ENCODE measurements around the gene CRIM1. TPM values are rescaled to one million over a fixed set of nuclear protein-coding genes. Genes with fewer than 3 reads are reported as not detected.

Gene CRIM1
- total and polyA plus RNA-seq, 2 donors (not counting 1 experiment from before 2014, with no cell fraction given): 364 to 661 TPM

- H3K9me3 ChIP-seq (ENCODE audit: control insufficient read depth, insufficient read depth, low read depth, low read length): no peaks in the 10 kb centered on the region
- H2AFZ ChIP-seq (ENCODE audit: low read length): no peak overlapping the region
- peak; percentile 38 to 43 for DNase-seq (ENCODE audit: low read depth in 2 of 2)
- H3K36me3 ChIP-seq (ENCODE audit: control insufficient read depth, insufficient read depth, low read length): peaks cover 9% of the 10 kb centered on the region
- H3K4me3 ChIP-seq (replicated peaks in 1 of 4; ENCODE audit: control extremely low read depth in 1 of 4, insufficient read depth in 1 of 4, low read depth in 3 of 4, low read length in 4 of 4): no peak overlapping the region
- H3K79me2 ChIP-seq (ENCODE audit: control insufficient read depth, insufficient read depth, low read length): no peaks in the 10 kb centered on the region
- H3K27me3 ChIP-seq (ENCODE audit: control insufficient read depth, insufficient read depth, low read length): no peaks in the 10 kb centered on the region
- no peaks in the 10 kb centered on the region for H4K20me1 ChIP-seq (ENCODE audit: control insufficient read depth, extremely low read depth, insufficient read depth, low read length)
- peak overlapping the region; percentile 43 for H3K27ac ChIP-seq (ENCODE audit: insufficient read depth, low read length)
- no peak overlapping the region for H3K9ac ChIP-seq (ENCODE audit: insufficient read depth, low read length)
- H3K4me1 ChIP-seq (ENCODE audit: control insufficient read depth, extremely low read depth, insufficient read depth, low read length): no peaks in the 10 kb centered on the region
- no peak for TF ChIP-seq EZH2 (IDR thresholded peaks at IDR 0.05; ENCODE audit: low read length, missing control alignments)
- TF ChIP-seq, protein P1, sequence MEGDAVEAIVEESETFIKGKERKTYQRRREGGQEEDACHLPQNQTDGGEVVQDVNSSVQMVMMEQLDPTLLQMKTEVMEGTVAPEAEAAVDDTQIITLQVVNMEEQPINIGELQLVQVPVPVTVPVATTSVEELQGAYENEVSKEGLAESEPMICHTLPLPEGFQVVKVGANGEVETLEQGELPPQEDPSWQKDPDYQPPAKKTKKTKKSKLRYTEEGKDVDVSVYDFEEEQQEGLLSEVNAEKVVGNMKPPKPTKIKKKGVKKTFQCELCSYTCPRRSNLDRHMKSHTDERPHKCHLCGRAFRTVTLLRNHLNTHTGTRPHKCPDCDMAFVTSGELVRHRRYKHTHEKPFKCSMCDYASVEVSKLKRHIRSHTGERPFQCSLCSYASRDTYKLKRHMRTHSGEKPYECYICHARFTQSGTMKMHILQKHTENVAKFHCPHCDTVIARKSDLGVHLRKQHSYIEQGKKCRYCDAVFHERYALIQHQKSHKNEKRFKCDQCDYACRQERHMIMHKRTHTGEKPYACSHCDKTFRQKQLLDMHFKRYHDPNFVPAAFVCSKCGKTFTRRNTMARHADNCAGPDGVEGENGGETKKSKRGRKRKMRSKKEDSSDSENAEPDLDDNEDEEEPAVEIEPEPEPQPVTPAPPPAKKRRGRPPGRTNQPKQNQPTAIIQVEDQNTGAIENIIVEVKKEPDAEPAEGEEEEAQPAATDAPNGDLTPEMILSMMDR (conservative IDR thresholded peaks at IDR 0.05 in 1 of 2, IDR thresholded peaks at IDR 0.05 in 1 of 2; ENCODE audit: low read depth in 1 of 2, low read length in 2 of 2): no peak
- no peak overlapping the region for H3K4me2 ChIP-seq (ENCODE audit: extremely low read depth, insufficient read depth, low read length)
These were observed 193.6 kb downstream of the CRIM1 start for GRCh38 chr2:36549165-36549574.

DNA sequence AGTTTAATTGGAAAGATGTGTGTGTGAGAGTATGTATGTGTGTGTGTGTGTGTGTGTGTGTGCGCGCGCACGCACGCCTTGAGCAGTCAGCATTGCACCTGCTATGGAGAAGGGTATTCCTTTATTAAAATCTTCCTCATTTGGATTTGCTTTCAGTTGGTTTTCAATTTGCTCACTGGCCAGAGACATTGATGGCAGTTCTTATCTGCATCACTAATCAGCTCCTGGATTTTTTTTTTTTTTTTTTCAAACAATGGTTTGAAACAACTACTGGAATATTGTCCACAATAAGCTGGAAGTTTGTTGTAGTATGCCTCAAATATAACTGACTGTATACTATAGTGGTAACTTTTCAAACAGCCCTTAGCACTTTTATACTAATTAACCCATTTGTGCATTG lies 194.4 kb downstream of the CRIM1 start:
- Histone ChIP-seq H4K20me1 (ENCODE audit: control insufficient read depth, extremely low read depth, insufficient read depth, low read length) (no peaks in the 10 kb centered on the region), H3K4me2 (ENCODE audit: extremely low read depth, insufficient read depth, low read length) (no peak overlapping the region), H3K27me3 (ENCODE audit: control insufficient read depth, insufficient read depth, low read length) (no peaks in the 10 kb centered on the region), H3K9ac (ENCODE audit: insufficient read depth, low read length) (no peak overlapping the region), H3K27ac (ENCODE audit: insufficient read depth, low read length) (no peak overlapping the region), H3K79me2 (ENCODE audit: control insufficient read depth, insufficient read depth, low read length) (no peaks in the 10 kb centered on the region), H3K4me3 (replicated peaks in 1 of 4; ENCODE audit: control extremely low read depth in 1 of 4, insufficient read depth in 1 of 4, low read depth in 3 of 4, low read length in 4 of 4) (no peak overlapping the region), H3K4me1 (ENCODE audit: control insufficient read depth, extremely low read depth, insufficient read depth, low read length) (no peaks in the 10 kb centered on the region), H2AFZ (ENCODE audit: low read length) (no peak overlapping the region), H3K9me3 (ENCODE audit: control insufficient read depth, insufficient read depth, low read depth, low read length) (no peaks in the 10 kb centered on the region), H3K36me3 (ENCODE audit: control insufficient read depth, insufficient read depth, low read length) (peaks cover 8% of the 10 kb centered on the region)
- no peak for DNase-seq (ENCODE audit: low read depth in 2 of 2)
- TF ChIP-seq, protein P1 (conservative IDR thresholded peaks at IDR 0.05 in 1 of 2, IDR thresholded peaks at IDR 0.05 in 1 of 2; ENCODE audit: low read depth in 1 of 2, low read length in 2 of 2): no peak
- TF ChIP-seq EZH2 (IDR thresholded peaks at IDR 0.05; ENCODE audit: low read length, missing control alignments): no peak

GRCh38 chr2:36553683-36554082 lies 198.1 kb downstream of the CRIM1 start:
- Histone ChIP-seq H3K27me3 (ENCODE audit: control insufficient read depth, insufficient read depth, low read length) (no peaks in the 10 kb centered on the region), H3K9ac (ENCODE audit: insufficient read depth, low read length) (no peak overlapping the region), H2AFZ (ENCODE audit: low read length) (no peak overlapping the region), H3K4me1 (ENCODE audit: control insufficient read depth, extremely low read depth, insufficient read depth, low read length) (peaks cover 3% of the 10 kb centered on the region), H3K4me2 (ENCODE audit: extremely low read depth, insufficient read depth, low read length) (no peak overlapping the region), H3K36me3 (ENCODE audit: control insufficient read depth, insufficient read depth, low read length) (no peaks in the 10 kb centered on the region), H3K27ac (ENCODE audit: insufficient read depth, low read length) (no peak overlapping the region), H3K4me3 (replicated peaks in 1 of 4; ENCODE audit: control extremely low read depth in 1 of 4, insufficient read depth in 1 of 4, low read depth in 3 of 4, low read length in 4 of 4) (no peak overlapping the region), H4K20me1 (ENCODE audit: control insufficient read depth, extremely low read depth, insufficient read depth, low read length) (no peaks in the 10 kb centered on the region), H3K79me2 (ENCODE audit: control insufficient read depth, insufficient read depth, low read length) (peaks cover 2% of the 10 kb centered on the region), H3K9me3 (ENCODE audit: control insufficient read depth, insufficient read depth, low read depth, low read length) (no peaks in the 10 kb centered on the region)
- no peak for TF ChIP-seq EZH2 (IDR thresholded peaks at IDR 0.05; ENCODE audit: low read length, missing control alignments)
- DNase-seq (ENCODE audit: low read depth in 2 of 2): no peak

Data from fibroblast of lung (primary cell).